GM18508 (cell line): ENCODE results near the gene MYMX.
"Not testable (repeated sequence)": the region's sequence is repeated elsewhere in the genome, so short reads cannot be mapped to it uniquely, and the experiment has no call there.

Experiments
- ATAC-seq: cut with Tn5 transposase; IDR thresholded peaks from one replicate; pipeline ENCODE4 v1.9.1; 2021; ENCODE audit warnings: moderate number of reproducible peaks; ENCODE audit not compliant: insufficient read depth, unreplicated experiment

MYMX gene

GRCh38 chr6:44229376-44230033 lies 12.8 kb downstream of the MYMX start:
- no peak for ATAC-seq

GRCh38 chr6:44230034-44230675 lies 13.4 kb downstream of the MYMX start:
- no peak for ATAC-seq

GRCh38 chr6:44231426-44231825 lies 14.7 kb downstream of the MYMX start:
- ATAC-seq: not testable (repeated sequence)

- ATAC-seq: no peak
Measured at GRCh38 chr6:44232676-44233566, 16.2 kb downstream of the MYMX start.

GRCh38 chr6:44233567-44234100 lies 16.9 kb downstream of the MYMX start:
- ATAC-seq: no peak

GRCh38 chr6:44234101-44235025 lies 17.6 kb downstream of the MYMX start:
- no peak for ATAC-seq

GRCh38 chr6:44235269-44235668 lies 18.5 kb downstream of the MYMX start:
- no peak for ATAC-seq

- ATAC-seq: no peak
Measured at GRCh38 chr6:44235891-44236516, 19.3 kb downstream of the MYMX start.

GRCh38 chr6:44237021-44237812 lies 20.5 kb downstream of the MYMX start:
- ATAC-seq: no peak

- ATAC-seq: no peak
Measured at GRCh38 chr6:44237813-44238433, 21.2 kb downstream of the MYMX start.

GRCh38 chr6:44238687-44239350 lies 22.1 kb downstream of the MYMX start:
- ATAC-seq: no peak

GRCh38 chr6:44243345-44243744 lies 26.6 kb downstream of the MYMX start:
- no peak for ATAC-seq

- no peak for ATAC-seq
Measured at GRCh38 chr6:44245391-44245911, 28.7 kb downstream of the MYMX start.

GRCh38 chr6:44245912-44246662 lies 29.4 kb downstream of the MYMX start:
- ATAC-seq: peak; percentile 30

- ATAC-seq: peak; percentile 73
Measured at GRCh38 chr6:44246663-44247337, 30.1 kb downstream of the MYMX start, which contains the start of gene HSP90AB1. TSS of gene HSP90AB1 (plus strand) at chr6:44247101. CDS start at chr6:44248630, 1,529 bp downstream.
